ENCODE measurements around the gene SCN1A.
"Not testable (repeated sequence)": the region's sequence is repeated elsewhere in the genome, so short reads cannot be mapped to it uniquely, and the experiment has no call there.

Gene SCN1A

GRCh38 chr2:166127217-166128155, at the start of gene SCN1A:
Gene SCN1A (minus strand): TSS chr2:166128020. CDS start chr2:166073621, 54,399 bp downstream.
- no peak for DNase-seq (ENCODE audit: low spot score)

- DNase-seq (ENCODE audit: low spot score), result no peak
These were observed 45.4 kb upstream of the SCN1A start for GRCh38 chr2:166173263-166173662.

GRCh38 chr2:166171216-166171615, 43.4 kb upstream of the SCN1A start:
- DNase-seq (ENCODE audit: low spot score), result no peak

GRCh38 chr2:166170356-166170755, 42.5 kb upstream of the SCN1A start:
- DNase-seq (ENCODE audit: low spot score), result no peak

GRCh38 chr2:166167449-166167848, 39.6 kb upstream of the SCN1A start:
- DNase-seq (ENCODE audit: low spot score), result no peak

GRCh38 chr2:166163775-166164174, 36.0 kb upstream of the SCN1A start:
- no peak for DNase-seq (ENCODE audit: low spot score)

- DNase-seq (ENCODE audit: low spot score), result no peak
These were observed 30.7 kb upstream of the SCN1A start for GRCh38 chr2:166158546-166158945.

- no peak for DNase-seq (ENCODE audit: low spot score)
These were observed 29.8 kb upstream of the SCN1A start for GRCh38 chr2:166157578-166157977.

- no peak for DNase-seq (ENCODE audit: low spot score)
These were observed 29.2 kb upstream of the SCN1A start for GRCh38 chr2:166156985-166157490.

GRCh38 chr2:166155589-166155988, 27.8 kb upstream of the SCN1A start:
- no peak for DNase-seq (ENCODE audit: low spot score)

- no peak for DNase-seq (ENCODE audit: low spot score)
These were observed 27.0 kb upstream of the SCN1A start for GRCh38 chr2:166154685-166155338.

GRCh38 chr2:166152064-166152463, 24.2 kb upstream of the SCN1A start:
- DNase-seq (ENCODE audit: low spot score), result no peak

GRCh38 chr2:166148500-166149400, 20.9 kb upstream of the SCN1A start:
- no peak for DNase-seq (ENCODE audit: low spot score)

GRCh38 chr2:166147883-166148282, 20.1 kb upstream of the SCN1A start:
- DNase-seq (ENCODE audit: low spot score), result no peak

GRCh38 chr2:166144071-166144470, 16.3 kb upstream of the SCN1A start:
- DNase-seq (ENCODE audit: low spot score), result no peak

- no peak for DNase-seq (ENCODE audit: low spot score)
These were observed 13.1 kb upstream of the SCN1A start for GRCh38 chr2:166140932-166141331.

GRCh38 chr2:166140475-166140874, 12.7 kb upstream of the SCN1A start:
- no peak for DNase-seq (ENCODE audit: low spot score)

GRCh38 chr2:166139479-166139878, 11.7 kb upstream of the SCN1A start:
- not testable (repeated sequence) for DNase-seq (ENCODE audit: low spot score)

- DNase-seq (ENCODE audit: low spot score), result no peak
These were observed 10.8 kb upstream of the SCN1A start for GRCh38 chr2:166138667-166139066.

- DNase-seq (ENCODE audit: low spot score), result no peak
These were observed 10.3 kb upstream of the SCN1A start for GRCh38 chr2:166138144-166138543.

GRCh38 chr2:166137331-166137730, 9.5 kb upstream of the SCN1A start:
- no peak for DNase-seq (ENCODE audit: low spot score)

GRCh38 chr2:166135849-166136258, 8.0 kb upstream of the SCN1A start:
- DNase-seq (ENCODE audit: low spot score), result no peak
